Esophagus muscularis mucosa (tissue), 3 donors: ENCODE results near the gene GRP.

Experiments
- CTCF ChIP-seq, 3 experiments: fragments of 200-600 bp in 2 of 3; fragments of 450-650 bp in 1 of 3; sonication (generic) in 2 of 3; IDR thresholded peaks; one replicate each; pipeline ENCODE4 v1.5.1; 2017 to 2019; ENCODE audit warnings: antibody characterized with exemption in 3 of 3, mild to moderate bottlenecking in 2 of 3, moderate library complexity in 1 of 3
- POLR2AphosphoS5 ChIP-seq, 2 donors: sonication (generic); formaldehyde crosslinking; IDR thresholded peaks; one replicate each; pipeline ENCODE4 v1.6.1; 2017; ENCODE audit warnings: antibody characterized with exemption in 2 of 2

GRCh38 chr18:59265974-59266369, 46.0 kb downstream of the GRP start:
- TF ChIP-seq CTCF (IDR thresholded peaks at IDR 0.05) = no peak
- TF ChIP-seq POLR2AphosphoS5 (IDR thresholded peaks at IDR 0.05) = no peak
